Inflammatory macrophage (primary cell): ENCODE results near the gene RILPL2.
"Not testable (repeated sequence)": the region's sequence is repeated elsewhere in the genome, so short reads cannot be mapped to it uniquely, and the experiment has no call there.

Experiments used
- DNase-seq, 2 donors: peaks; one replicate each; pipeline ENCODE4 v3.0.0-alpha.2; 2020 to 2022

The RILPL2 gene

DNA sequence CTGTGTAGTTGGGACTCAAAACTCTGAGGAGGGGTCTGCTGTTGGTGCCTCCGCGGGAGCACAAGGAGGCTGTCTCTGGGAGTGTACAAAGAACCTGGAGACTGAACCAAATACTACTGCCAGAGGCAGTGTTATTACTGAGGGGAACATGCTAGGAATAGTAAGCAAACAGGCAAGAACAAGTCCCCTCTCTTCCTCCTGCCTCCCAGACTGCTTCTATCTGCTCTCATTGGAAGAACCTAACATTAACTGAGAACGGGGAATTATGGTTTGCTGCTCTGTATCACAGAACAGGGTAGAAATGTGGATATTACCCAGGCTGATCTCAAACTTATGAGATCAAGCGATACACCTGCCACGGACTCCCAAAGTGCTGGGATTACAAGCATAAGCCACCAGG, 57.1 kb downstream of the RILPL2 start:
- no peak for DNase-seq

DNA sequence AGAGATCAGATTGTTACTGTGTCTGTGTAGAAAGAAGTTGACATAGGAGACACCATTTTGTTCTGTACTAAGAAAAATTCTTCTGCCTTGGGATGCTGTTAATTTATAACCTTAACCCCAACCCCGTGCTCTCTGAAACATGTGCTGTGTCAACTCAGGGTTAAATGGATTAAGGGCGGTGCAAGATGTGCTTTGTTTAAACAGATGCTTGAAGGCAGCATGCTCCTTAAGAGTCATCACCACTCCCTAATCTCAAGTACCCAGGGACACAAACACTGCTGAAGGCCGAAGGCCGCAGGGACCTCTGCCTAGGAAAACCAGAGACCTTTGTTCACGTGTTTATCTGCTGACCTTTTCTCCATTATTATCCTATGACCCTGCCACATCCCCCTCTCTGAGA, 64.1 kb downstream of the RILPL2 start:
- DNase-seq = not testable (repeated sequence)

DNA sequence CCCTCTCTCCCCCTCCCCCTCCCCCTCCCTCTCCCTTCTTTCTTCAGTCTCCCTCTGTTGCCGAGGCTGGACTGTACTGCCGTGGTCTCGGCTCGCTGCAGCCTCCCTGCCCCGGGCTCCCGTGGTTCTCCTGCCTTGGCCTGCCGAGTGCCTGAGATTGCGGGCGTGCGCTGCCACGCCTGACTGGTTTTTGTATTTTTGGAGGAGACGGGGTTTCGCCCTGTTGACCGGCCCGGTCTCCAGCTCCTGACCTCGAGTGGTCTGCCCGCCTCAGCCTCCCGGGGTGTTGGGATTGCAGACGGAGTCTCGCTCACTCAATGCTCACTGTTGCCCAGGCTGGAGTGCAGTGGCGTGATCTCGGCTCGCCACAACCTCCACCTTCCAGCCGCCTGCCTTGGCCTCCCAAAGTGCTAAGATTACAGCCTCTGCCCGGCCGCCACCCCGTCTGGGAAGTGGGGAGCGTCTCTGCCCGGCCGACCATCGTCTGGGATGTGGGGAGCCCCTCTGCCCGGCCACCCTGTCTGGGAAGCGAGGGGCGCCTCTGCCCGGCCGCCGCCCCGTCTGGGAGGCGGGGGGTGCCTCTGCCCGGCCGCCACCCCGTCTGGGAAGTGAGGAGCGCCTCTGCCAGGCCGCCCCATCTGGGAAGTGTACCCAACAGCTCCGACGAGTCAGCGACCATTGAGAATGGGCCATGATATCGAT, 64.7 kb downstream of the RILPL2 start:
- not testable (repeated sequence) for DNase-seq

DNA sequence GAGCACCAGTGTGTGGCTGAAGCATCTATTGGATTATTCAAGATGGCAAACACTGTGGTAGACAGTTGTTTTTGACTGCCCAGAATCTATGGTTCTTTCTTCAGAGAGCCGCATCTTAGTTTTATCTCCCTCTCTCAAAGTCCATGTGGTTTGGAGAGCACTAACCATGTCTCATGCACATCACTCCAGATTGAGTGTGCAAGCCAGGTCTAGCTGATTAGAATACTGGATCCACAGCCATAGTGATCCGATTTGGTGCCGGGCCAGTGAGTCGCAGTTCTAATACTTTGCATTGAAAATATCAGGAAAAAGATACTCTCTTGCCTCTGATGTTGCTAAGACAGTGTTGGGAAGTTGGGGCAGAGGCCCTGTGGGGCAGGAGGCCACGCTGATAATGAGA, 67.3 kb downstream of the RILPL2 start:
- DNase-seq = no peak

DNA sequence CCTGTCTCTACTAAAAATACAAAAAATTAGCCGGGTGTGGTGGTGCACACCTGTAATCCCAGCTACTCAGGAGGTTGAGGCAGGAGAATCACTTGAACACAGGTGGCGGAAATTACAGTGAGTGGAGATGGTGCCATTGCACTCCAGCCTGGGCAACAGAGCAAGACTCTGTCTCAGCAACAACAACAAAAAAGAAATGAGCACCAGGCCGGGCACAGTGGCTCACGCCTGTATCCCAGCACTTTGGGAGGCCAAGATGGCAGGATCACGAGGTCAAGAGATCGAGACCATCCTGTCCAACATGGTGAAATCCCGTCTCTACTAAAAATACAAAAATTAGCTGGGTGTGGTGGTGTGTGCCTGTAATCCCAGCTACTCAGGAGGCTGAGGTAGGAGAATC, 68.1 kb downstream of the RILPL2 start:
- not testable (repeated sequence) for DNase-seq

DNA sequence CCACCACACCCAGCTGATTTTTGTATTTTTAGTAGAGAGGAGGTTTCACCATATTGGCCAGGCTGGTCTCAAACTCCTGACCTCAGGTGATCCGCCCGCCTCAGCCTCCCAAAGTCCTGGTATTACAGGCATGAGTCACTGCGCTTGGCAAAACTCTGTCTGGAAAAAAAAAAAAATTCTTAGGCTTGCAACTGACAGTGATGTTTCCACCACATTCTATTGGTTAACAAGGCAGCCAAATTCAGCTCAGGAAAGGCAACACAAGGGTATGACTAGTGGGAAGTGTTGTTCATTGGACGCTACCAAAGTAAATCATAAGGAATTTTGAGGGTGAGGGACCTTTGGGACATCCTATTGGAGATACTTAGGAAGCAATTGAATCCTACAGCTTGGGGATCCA, 69.0 kb downstream of the RILPL2 start:
- no peak for DNase-seq
